Measurements from ENCODE around the gene HOXA5.
A peak's percentile ranks its signal among the peaks of the same experiment; 100 is the strongest.

HOXA5 gene

GRCh38 chr7:27117887-27118491 lies 25.5 kb downstream of the HOXA5 start:
- FAIRE-seq = no peak
- no peak for DNase-seq (ENCODE audit: insufficient read length, low spot score)
- no peak for TF ChIP-seq POLR2A (IDR thresholded peaks at IDR 0.05; ENCODE audit: low read depth, low read length)

- TF ChIP-seq POLR2A (IDR thresholded peaks at IDR 0.05; ENCODE audit: low read depth, low read length) = no peak
- no peak for FAIRE-seq
- no peak for DNase-seq (ENCODE audit: insufficient read length, low spot score)
Measured at GRCh38 chr7:27116962-27117886, 26.3 kb downstream of the HOXA5 start.

DNA sequence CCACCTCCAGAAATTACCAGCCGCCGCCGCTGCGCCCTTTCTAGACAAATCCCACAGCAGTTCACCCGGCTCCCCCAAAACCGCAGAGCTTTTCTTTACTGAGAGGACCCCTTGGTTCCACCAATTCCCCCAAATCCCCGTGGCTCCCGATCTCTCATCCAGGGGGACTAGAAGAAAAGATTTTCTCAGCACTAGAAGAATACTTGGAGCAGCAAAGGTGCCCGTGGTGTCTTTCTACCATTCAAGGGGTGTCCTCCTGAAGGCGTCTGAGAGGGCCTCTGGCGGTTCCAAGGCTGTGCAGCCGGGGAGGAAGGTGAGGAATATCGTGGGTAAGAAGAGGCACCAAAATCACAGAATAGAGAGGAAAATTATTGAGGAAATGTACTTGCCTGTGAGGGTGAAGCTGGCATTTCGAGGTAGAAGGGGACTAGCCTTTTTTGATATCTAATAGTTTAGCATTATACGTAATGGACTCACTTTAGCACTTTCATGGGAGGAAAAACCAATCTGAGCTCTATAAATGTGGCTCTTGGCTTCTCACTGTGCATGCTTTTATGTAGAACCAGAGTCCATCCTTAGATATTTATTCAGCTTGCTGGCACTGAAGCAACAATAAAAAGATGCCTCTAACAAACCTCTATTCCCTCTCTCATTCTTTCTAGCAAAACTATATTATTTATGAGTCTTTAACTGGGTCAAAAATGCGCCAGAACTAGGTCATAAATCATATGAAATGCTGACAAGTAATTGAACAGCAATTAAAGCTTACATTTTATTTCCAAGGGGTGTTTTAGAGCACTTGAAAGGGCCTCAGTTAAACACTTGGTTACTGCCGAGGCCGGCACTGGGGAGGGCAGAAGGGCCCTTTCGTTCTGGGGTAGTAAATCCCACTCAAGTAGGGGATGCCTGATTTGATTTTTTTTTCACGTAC lies 27.2 kb downstream of the HOXA5 start:
- DNase-seq (ENCODE audit: insufficient read length, low spot score) (no peak), FAIRE-seq (no peak)
- TF ChIP-seq POLR2A (IDR thresholded peaks at IDR 0.05; ENCODE audit: low read depth, low read length) = no peak

DNA sequence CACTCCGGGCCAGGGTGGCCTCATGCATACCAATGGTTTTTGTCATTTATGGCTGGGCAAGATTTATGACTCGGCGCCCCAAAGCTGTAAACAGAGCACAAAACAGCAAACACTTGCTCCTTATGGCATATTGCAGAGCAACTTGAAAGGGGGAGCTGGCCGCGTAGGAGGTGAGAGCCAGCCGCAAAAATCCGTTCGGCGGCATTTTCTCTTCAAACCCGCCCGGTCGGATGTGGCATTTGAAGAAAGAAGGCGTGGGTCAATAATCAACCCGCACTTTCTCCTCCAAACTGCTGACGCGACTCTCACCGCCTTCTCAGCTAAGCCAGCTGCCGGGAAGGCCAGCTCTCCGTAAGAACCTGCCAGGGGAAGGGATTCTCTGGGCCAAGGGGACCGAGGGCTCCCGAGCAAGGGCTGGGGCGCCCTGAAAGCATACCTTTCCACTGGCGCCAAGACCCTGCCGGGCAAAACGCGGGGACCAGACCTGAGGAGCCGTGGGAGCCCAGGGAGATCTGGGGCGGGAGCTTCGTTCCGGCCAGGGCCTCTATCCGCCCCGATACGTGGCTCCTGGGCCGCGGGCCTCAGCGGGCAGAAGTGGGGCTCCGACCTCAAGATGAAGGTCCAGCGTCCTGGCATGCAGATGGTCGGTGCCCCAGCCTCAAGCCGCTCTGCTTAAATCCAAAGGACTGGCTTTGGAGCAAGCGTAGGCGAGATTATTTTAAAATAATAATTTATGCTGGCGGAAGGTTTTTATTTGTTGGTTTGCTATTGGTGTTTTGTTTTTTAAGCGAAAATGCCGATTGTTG lies 28.1 kb downstream of the HOXA5 start:
- DNase-seq (ENCODE audit: insufficient read length, low spot score) = no peak
- no peak for TF ChIP-seq POLR2A (IDR thresholded peaks at IDR 0.05; ENCODE audit: low read depth, low read length)
- peak; percentile 75 for FAIRE-seq

- DNase-seq (ENCODE audit: insufficient read length, low spot score) = no peak
- no peak for FAIRE-seq
- no peak for TF ChIP-seq POLR2A (IDR thresholded peaks at IDR 0.05; ENCODE audit: low read depth, low read length)
Measured at GRCh38 chr7:27114881-27115220, 28.6 kb downstream of the HOXA5 start.

DNA sequence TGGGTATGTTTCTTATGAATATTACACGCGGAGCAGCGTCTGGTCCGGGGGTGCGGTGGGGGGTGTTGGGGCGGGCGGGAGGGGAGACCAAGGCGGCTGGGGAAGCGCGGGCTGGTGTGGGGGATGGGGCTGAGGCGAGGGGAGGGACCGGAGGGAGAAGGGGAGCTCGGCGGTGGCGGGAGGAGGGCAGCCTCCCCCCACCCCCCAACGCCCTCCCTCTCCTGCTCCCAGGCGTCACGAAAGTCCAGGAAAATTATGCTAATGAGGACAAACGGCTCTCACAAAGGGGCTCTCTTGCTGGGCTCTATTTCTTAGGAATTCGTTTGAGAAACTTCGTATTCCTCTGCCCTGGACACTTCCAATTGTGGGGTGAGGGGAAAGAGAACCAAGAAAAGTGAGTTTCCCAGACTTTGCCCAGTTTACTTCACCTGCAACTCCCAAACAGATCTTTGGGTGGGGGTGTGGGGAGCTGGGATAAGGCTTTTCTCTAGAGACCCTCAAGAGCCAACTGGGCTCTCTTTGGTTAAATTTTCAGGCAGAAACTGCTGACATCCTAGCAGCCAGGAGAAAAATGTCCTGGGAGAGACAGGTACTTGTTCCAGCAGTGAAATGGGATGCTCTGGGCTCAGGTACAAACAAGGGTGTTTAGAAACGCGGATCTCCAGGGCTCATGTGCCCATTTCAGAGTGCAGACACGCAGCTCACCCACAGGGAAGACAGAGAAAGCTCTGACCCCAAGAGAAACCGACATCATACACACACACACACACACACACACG lies 29.3 kb downstream of the HOXA5 start:
- no peak for TF ChIP-seq POLR2A (IDR thresholded peaks at IDR 0.05; ENCODE audit: low read depth, low read length)
- DNase-seq (ENCODE audit: insufficient read length, low spot score) = no peak
- FAIRE-seq = no peak

DNA sequence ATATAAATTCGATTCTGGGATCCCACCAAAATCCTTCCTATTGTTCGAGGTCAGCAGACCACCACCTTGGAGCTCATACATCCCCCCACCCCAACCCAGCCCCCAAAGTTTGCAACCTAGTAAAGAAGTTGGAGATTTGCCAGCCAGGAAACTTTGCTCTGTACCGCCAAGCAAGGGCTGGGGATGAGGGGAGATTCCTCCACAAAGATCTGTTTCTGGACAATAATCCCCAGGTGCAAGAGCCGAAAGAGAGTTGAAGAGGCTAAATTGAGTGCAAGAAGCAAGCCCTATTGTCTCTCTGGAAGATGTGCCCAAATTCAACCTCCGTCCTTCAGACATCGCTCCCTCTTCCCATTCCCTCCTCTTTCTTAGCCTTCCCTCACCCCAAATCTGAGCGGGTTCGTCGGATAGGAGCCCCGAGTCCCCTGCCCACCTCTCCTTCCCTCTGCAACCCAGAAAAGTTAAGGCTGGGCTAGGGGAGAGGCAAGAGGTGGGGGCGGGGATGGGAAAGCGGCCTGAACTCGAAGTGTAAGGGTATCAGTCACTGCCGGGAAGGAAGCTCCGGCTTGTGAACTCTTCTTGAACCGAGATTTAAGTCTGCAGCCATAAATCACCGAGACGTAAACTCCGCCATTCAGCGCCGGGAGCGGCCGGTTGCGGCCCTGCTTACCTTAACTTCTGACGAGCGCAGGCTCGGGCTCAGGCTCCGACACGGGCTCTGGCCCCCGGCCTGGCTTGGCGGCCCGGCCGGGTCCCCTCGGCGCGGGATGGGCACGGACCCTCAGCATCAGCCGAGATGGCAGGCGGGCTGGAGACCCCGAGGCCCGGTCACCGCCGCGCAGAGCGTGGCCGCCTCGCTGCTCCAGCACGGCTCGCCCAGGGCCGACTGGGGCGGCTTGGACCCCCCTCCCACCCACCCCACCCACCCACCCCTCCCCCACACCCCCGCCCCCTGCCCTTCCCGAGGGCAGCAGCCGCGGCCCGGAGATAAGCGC lies 30.2 kb downstream of the HOXA5 start:
- TF ChIP-seq POLR2A (IDR thresholded peaks at IDR 0.05; ENCODE audit: low read depth, low read length) = peak; percentile 46; the same call in 1 of the 2 replicates
- FAIRE-seq (no peak), DNase-seq (ENCODE audit: insufficient read length, low spot score) (peak; percentile 90)

GRCh38 chr7:27112361-27112760 lies 31.1 kb downstream of the HOXA5 start:
- no peak for FAIRE-seq
- no peak for TF ChIP-seq POLR2A (IDR thresholded peaks at IDR 0.05; ENCODE audit: low read depth, low read length)
- no peak for DNase-seq (ENCODE audit: insufficient read length, low spot score)

- DNase-seq (ENCODE audit: insufficient read length, low spot score) (no peak), FAIRE-seq (no peak)
- TF ChIP-seq POLR2A (IDR thresholded peaks at IDR 0.05; ENCODE audit: low read depth, low read length) = no peak
Measured at GRCh38 chr7:27111751-27112277, 31.7 kb downstream of the HOXA5 start.

DNA sequence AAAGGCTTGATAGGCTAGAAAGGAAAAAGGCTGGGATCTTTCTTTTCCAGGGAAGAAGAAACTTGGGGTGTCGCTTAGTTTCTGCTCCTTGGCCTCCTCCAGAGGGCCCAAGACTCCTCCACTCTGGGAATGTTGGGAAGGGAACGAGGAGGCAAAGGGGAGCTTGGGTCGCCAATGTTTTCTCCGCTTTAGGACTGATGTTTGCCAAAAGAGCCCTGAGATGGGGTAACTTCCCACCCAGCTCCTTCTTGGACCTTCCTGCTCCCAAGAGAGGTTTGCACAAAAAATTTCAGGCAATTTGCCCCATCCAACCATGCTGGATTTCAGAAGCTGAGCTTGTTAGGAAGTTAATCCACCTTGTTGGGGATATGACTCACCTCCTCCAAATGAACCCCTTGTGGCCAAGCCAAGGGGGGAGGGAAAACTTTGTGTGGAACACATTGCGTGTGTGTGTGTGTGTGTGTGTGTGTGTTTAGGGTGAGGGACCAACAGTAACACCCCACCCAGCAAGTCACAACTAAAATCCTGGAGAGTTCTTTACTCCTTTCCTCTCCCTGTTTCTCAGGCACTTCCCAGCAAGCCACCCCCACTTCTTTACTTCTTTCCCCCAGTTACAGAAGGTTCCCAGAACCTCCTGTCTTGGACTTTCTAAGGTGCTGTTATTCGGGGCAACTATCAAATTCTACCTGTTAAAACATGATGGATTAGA lies 32.3 kb downstream of the HOXA5 start:
- FAIRE-seq = peak; percentile 66
- DNase-seq (ENCODE audit: insufficient read length, low spot score) = no peak
- no peak for TF ChIP-seq POLR2A (IDR thresholded peaks at IDR 0.05; ENCODE audit: low read depth, low read length)

All from H54 (cell line).